GM12891 (cell line): ENCODE results near the gene FOXL3.
"Not testable (repeated sequence)": the region's sequence is repeated elsewhere in the genome, so short reads cannot be mapped to it uniquely, and the experiment has no call there.

Experiments
- DNase-seq: peaks from one replicate; pipeline ENCODE4 v3.0.0; 2011; ENCODE audit warnings: low spot score; ENCODE audit not compliant: insufficient read length
- FAIRE-seq: peaks from 2 replicates; lab custom pipeline; 2011; peaks lifted over from hg19 to GRCh38; lab: Jason Lieb, UNC
- PAX5 ChIP-seq: IDR thresholded peaks from 2 replicates; pipeline ENCODE4 v1.6.1; 2011; ENCODE audit warnings: low read length, moderate library complexity, mild to moderate bottlenecking; ENCODE audit not compliant: insufficient read depth, severe bottlenecking
- POLR2A ChIP-seq: IDR thresholded peaks from 2 replicates; pipeline ENCODE4 v1.6.1; 2011; ENCODE audit warnings: low read depth, low read length, control low read depth
- POLR2AphosphoS5 ChIP-seq: IDR thresholded peaks from 2 replicates; pipeline ENCODE4 v1.6.1; 2011; ENCODE audit warnings: low read depth, low read length, control low read depth
- POU2F2 ChIP-seq: IDR thresholded peaks from 2 replicates; pipeline ENCODE4 v1.6.1; 2011; ENCODE audit warnings: low read depth, mild to moderate bottlenecking, control low read depth, low read length, moderate library complexity
- SPI1 ChIP-seq: IDR thresholded peaks from 2 replicates; pipeline ENCODE4 v1.6.1; 2011; ENCODE audit warnings: low read depth, low read length, control low read depth
- TAF1 ChIP-seq: IDR thresholded peaks from 2 replicates; pipeline ENCODE4 v1.6.1; 2011; ENCODE audit warnings: low read depth, low read length, control low read depth

Gene FOXL3

GRCh38 chr7:261341-262250 is 28.4 kb upstream of the FOXL3 start:
- FAIRE-seq (no peak), DNase-seq (no peak)
- TF ChIP-seq SPI1 (no peak), TAF1 (no peak), POLR2A (no peak), PAX5 (no peak), POLR2AphosphoS5 (no peak)

DNA sequence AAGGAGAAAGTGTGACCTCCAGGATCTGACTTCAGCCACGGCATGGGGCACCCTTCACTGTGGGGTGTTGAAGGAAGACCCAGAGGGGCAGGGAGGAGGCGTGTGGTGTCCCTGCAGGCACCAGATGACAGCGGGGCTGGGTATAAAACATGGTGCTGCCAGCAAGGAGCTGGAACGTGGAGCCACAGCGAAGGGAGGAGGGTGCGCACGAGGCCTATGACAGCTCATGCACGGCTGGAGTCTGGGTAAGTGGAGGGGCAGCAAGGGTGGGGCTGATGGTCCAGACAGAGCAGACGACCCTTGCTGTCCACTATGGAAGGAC is 27.8 kb upstream of the FOXL3 start:
- no peak for TF ChIP-seq TAF1
- no peak for TF ChIP-seq POU2F2
- TF ChIP-seq POLR2A: no peak
- TF ChIP-seq POLR2AphosphoS5: no peak
- TF ChIP-seq PAX5: no peak
- TF ChIP-seq SPI1: no peak
- DNase-seq (no peak), FAIRE-seq (no peak)

GRCh38 chr7:262631-263311 is 27.2 kb upstream of the FOXL3 start:
- peak; percentile 66 for DNase-seq
- FAIRE-seq: not testable (repeated sequence)

- FAIRE-seq, DNase-seq: not testable (repeated sequence)
- peak; percentile 61 for TF ChIP-seq SPI1
Measured at GRCh38 chr7:263483-264351, 26.3 kb upstream of the FOXL3 start.

DNA sequence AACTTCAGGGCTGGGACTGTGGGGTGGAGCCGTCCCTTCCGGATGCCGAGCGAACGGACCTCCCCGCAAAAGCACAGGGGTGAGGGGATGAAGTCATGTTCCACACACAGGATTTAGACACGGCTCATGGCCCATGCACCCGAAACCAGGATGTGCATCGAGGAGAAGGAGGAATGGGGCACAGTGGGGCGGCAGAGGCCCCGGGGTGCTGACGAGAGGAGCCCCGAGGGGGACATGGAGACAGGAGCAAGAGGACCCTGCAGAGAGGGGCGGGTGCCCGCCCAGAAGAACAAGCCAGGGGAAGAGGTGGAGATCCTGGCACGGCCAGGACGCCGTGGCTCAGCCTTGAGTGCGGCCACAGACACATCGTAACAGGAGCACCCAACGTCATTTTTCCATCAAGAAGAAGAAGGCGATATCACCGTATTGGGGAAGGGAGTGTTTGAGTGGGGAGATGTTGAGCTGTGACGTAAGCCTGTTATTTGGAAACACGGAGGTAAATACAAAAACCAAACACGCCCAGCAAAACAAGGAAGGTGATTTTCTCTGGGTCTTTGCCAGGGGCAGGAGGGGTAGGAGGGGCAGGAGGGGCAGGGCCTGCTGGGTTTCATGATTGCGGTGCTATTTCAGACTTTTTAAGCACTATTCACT is 25.3 kb upstream of the FOXL3 start:
- TF ChIP-seq PAX5 (no peak), POLR2AphosphoS5 (no peak), TAF1 (no peak), SPI1 (no peak), POLR2A (no peak), POU2F2 (no peak)
- DNase-seq: no peak
- FAIRE-seq: peak; percentile 71

GRCh38 chr7:265192-265997 is 24.6 kb upstream of the FOXL3 start:
- TF ChIP-seq POU2F2 (no peak), PAX5 (no peak), POLR2A (no peak), POLR2AphosphoS5 (no peak), SPI1 (no peak), TAF1 (no peak)
- DNase-seq: no peak
- no peak for FAIRE-seq

DNA sequence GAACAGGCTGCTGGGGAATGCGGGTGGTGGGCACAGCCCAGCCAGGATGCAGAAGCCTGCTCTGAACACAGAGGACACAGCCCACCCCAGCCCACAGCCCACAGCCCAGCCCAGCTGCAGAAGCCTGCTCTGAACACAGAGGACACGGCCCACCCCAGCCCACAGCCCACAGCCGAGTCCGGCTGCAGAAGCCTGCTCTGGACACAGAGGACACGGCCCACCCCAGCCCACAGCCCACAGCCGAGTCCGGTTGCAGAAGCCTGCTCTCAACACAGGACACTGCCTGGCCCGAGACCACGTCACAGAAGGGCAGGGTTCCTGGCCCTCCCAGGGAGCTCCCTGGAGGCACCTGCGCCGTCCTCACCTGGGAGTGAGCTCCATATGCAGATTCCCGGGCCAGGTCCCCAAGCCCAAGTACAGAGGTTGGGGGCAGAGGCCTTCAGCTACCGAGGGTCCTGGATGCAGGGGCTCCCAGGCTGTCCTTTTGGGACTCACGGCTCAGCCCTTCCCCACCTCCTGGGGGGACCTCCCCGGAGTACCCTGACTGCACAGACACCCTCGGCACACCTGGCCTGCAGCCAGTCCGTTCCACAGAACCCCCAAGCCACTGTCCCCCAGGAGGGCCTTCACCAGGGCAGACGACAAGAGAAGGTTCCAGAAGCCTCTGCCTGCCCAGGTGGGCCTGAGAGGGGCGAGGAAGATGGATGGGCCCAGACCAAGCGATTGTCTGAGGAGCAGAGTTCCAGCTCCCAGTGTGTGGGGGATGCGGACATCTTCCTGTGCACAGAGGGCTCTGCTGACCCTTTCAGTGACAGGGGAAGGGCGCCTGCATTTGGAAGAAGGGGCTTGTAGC is 23.7 kb upstream of the FOXL3 start:
- TF ChIP-seq TAF1: no peak
- TF ChIP-seq POU2F2: no peak
- TF ChIP-seq PAX5: no peak
- TF ChIP-seq POLR2AphosphoS5: no peak
- TF ChIP-seq POLR2A: no peak
- TF ChIP-seq SPI1: no peak
- no peak for FAIRE-seq
- DNase-seq: no peak
